HCT116 (cell line): ENCODE data around the gene PAMR1. TPM values are rescaled to one million over a fixed set of nuclear protein-coding genes. Genes with fewer than 3 reads are reported as not detected.
A peak's percentile ranks its signal among the peaks of the same experiment; 100 is the strongest.

Experiments used
- ATAC-seq: fragments of 200-7000 bp; cut with Tn5 transposase; 2 replicates; pipeline ENCODE4 v1.9.1; 2020; ENCODE audit warnings: mild to moderate bottlenecking, moderate library complexity
- BruUV-seq: library from RNA; stranded (reverse); fragments of 400-500 nt; replicated peaks from 2 replicates; lab custom pipeline; 2021; lab: Mats Ljungman, UMichigan
- CTCF ChIA-PET: fragments of 300-600 bp; sonication (Branson Sonifier 250); formaldehyde crosslinking; loops from one replicate; lab custom pipeline; 2021; ENCODE audit warnings: antibody characterized with exemption; lab: Charles Lee
- POLR2A ChIA-PET: fragments of 300-600, 350-600 bp; sonication (Branson Sonifier 250); formaldehyde crosslinking; loops from one replicate; lab custom pipeline; 2021; ENCODE audit warnings: antibody characterized with exemption; lab: Charles Lee
- RAD21 ChIA-PET, 2 experiments: fragments of 300-600 bp; sonication (Branson Sonifier 250); formaldehyde crosslinking; loops; one replicate each; lab custom pipeline; 2023; ENCODE audit warnings: low total read pairs in 2 of 2; ENCODE audit not compliant: uncharacterized antibody in 2 of 2, unreplicated experiment in 2 of 2, low non-redundant PET in 1 of 2; lab: Charles Lee
- DNase-seq: peaks from one replicate; pipeline ENCODE4 v3.0.0-alpha.2; 2010; ENCODE audit warnings: low read depth, low spot score
- H2AFZ ChIP-seq: fragments of 200-600 bp; shearing (Covaris generic), sonication (generic); 2 replicates; pipeline ENCODE4 v1.6.1; 2017; ENCODE audit warnings: low read depth, mixed run types, mixed read lengths, antibody characterized with exemption, low read length; ENCODE audit not compliant: poor library complexity, severe bottlenecking
- H3K27ac ChIP-seq: 2 replicates; pipeline ENCODE4 v1.5.1; 2012; ENCODE audit warnings: low read depth, low read length
- H3K27me3 ChIP-seq: fragments of 200-600 bp; sonication (generic); 2 replicates; pipeline ENCODE4 v1.6.1; 2016; ENCODE audit warnings: mixed run types, low read length, mixed read lengths; ENCODE audit not compliant: insufficient read depth
- H3K36me3 ChIP-seq, 2 experiments: fragments of 200-500 bp in 1 of 2; fragments of 200-600 bp in 1 of 2; sonication (Bioruptor generic) in 1 of 2; sonication (generic) in 1 of 2; 2 replicates each; pipeline versions ENCODE4 v1.5.1 to v1.6.1; 2014 to 2016; ENCODE audit warnings: low read length in 2 of 2, inconsistent platforms in 1 of 2, mixed read lengths in 1 of 2, mixed run types in 1 of 2; ENCODE audit not compliant: insufficient read depth in 2 of 2, control insufficient read depth in 1 of 2
- H3K4me1 ChIP-seq, 2 experiments: fragments of 200-600 bp in 1 of 2; sonication (generic) in 1 of 2; 2 replicates each; pipeline versions ENCODE4 v1.5.1 to v1.6.1; 2012 to 2017; ENCODE audit warnings: low read length in 2 of 2, inconsistent platforms in 1 of 2, mild to moderate bottlenecking in 1 of 2, mixed read lengths in 1 of 2, mixed run types in 1 of 2, moderate library complexity in 1 of 2; ENCODE audit not compliant: insufficient read depth in 2 of 2, control insufficient read depth in 1 of 2
- H3K4me2 ChIP-seq: fragments of 200-600 bp; sonication (generic); 2 replicates; pipeline ENCODE4 v1.6.1; 2017; ENCODE audit warnings: mixed run types, low read length, mixed read lengths
- H3K4me3 ChIP-seq, 2 experiments: fragments of 200-600 bp in 1 of 2; sonication (generic) in 1 of 2; replicated peaks in 1 of 2; 2 replicates each; pipeline ENCODE4 v1.5.1; 2011 to 2016; ENCODE audit warnings: low read length in 2 of 2, control low read depth in 1 of 2, low read depth in 1 of 2, mild to moderate bottlenecking in 1 of 2, mixed read lengths in 1 of 2, mixed run types in 1 of 2
- H3K79me2 ChIP-seq: fragments of 200-600 bp; sonication (generic); 2 replicates; pipeline ENCODE4 v1.6.1; 2017; ENCODE audit warnings: mild to moderate bottlenecking, mixed run types, low read length, moderate library complexity, mixed read lengths; ENCODE audit not compliant: insufficient read depth
- H3K9ac ChIP-seq: fragments of 200-600 bp; sonication (generic); 2 replicates; pipeline ENCODE4 v1.6.1; 2016; ENCODE audit warnings: low read length, mixed read lengths
- H3K9me2 ChIP-seq: fragments of 200-600 bp; sonication (generic), shearing (Covaris generic); 2 replicates; pipeline ENCODE4 v1.6.1; 2017; ENCODE audit warnings: mixed run types, mild to moderate bottlenecking, moderate library complexity; ENCODE audit not compliant: insufficient read depth
- H3K9me3 ChIP-seq, 2 experiments: fragments of 200-500 bp in 1 of 2; fragments of 200-600 bp in 1 of 2; sonication (Bioruptor generic) in 1 of 2; sonication (generic) in 1 of 2; 2 replicates each; pipeline ENCODE4 v1.6.1; 2014 to 2017; ENCODE audit warnings: low read length in 2 of 2, mixed read lengths in 2 of 2, inconsistent platforms in 1 of 2, low read depth in 1 of 2, mild to moderate bottlenecking in 1 of 2, mixed run types in 1 of 2, moderate library complexity in 1 of 2; ENCODE audit not compliant: control insufficient read depth in 1 of 2, insufficient read depth in 1 of 2
- H4K20me1 ChIP-seq: fragments of 200-600 bp; sonication (generic), shearing (Covaris generic); 2 replicates; pipeline ENCODE4 v1.6.1; 2017; ENCODE audit warnings: mixed run types, mild to moderate bottlenecking, moderate library complexity; ENCODE audit not compliant: insufficient read depth
- CEBPB ChIP-seq: IDR thresholded peaks from 2 replicates; pipeline ENCODE4 v1.6.1; 2012; ENCODE audit warnings: low read depth
- EGR1 ChIP-seq: IDR thresholded peaks from 2 replicates; pipeline ENCODE4 v1.6.1; 2012; ENCODE audit warnings: low read depth
- EZH2phosphoT487 ChIP-seq: fragments of 200-600 bp; IDR thresholded peaks from 2 replicates; pipeline ENCODE4 v1.6.1; 2018; ENCODE audit warnings: antibody characterized with exemption, borderline replicate concordance
- POLR2AphosphoS5 ChIP-seq: IDR thresholded peaks from 2 replicates; pipeline ENCODE4 v1.6.1; 2011; ENCODE audit warnings: mild to moderate bottlenecking, low read depth, low read length, moderate library complexity
- RAD21 ChIP-seq: IDR thresholded peaks from 2 replicates; pipeline ENCODE4 v1.6.1; 2012; ENCODE audit warnings: low read depth, mild to moderate bottlenecking
- SIN3A ChIP-seq: IDR thresholded peaks from 2 replicates; pipeline ENCODE4 v1.6.1; 2012; ENCODE audit warnings: low read depth
- SP1 ChIP-seq: IDR thresholded peaks from 2 replicates; pipeline ENCODE4 v1.6.1; 2012; ENCODE audit warnings: low read depth
- ZNF274 ChIP-seq: fragments of 200-500 bp; sonication (Bioruptor generic); IDR thresholded peaks from 2 replicates; pipeline ENCODE4 v1.6.1; 2014; ENCODE audit warnings: mild to moderate bottlenecking, low read depth, low read length, inconsistent platforms
- intact Hi-C: fragments of 100-400 bp; cut with micrococcal nuclease; formaldehyde crosslinking; loops from 2 replicates; pipeline ENCODE4 v1.10.0; 2022
- total RNA-seq: library from RNA; stranded (reverse); gene quantifications from one replicate; pipeline ENCODE4 v1.2.1, GENCODE V29; 2021; ENCODE audit not compliant: unreplicated experiment
- TF ChIP-seq, protein P1 (sequence below), 3 experiments: fragments of 200-600 bp in 1 of 3; sonication (generic) in 1 of 3; IDR thresholded peaks in 2 of 3; conservative IDR thresholded peaks in 1 of 3; 2 replicates each; pipeline ENCODE4 v1.5.1; 2012 to 2017; ENCODE audit warnings: low read depth in 2 of 3, low read length in 2 of 3, antibody characterized with exemption in 1 of 3, borderline replicate concordance in 1 of 3, control low read depth in 1 of 3, mild to moderate bottlenecking in 1 of 3, mixed read lengths in 1 of 3, mixed run types in 1 of 3, moderate library complexity in 1 of 3; ENCODE audit not compliant: insufficient read depth in 1 of 3
- TF ChIP-seq, protein P2 (sequence below): IDR thresholded peaks from 2 replicates; pipeline ENCODE4 v1.6.1; 2012
- TF ChIP-seq, protein P3 (sequence below): IDR thresholded peaks from 2 replicates; pipeline ENCODE4 v1.6.1; 2011; ENCODE audit warnings: mild to moderate bottlenecking, low read length, moderate library complexity; ENCODE audit not compliant: insufficient replicate concordance; ENCODE audit errors: extremely low read depth

The PAMR1 gene
- total RNA-seq, 1 experiment from 2014 or later: not detected

DNA sequence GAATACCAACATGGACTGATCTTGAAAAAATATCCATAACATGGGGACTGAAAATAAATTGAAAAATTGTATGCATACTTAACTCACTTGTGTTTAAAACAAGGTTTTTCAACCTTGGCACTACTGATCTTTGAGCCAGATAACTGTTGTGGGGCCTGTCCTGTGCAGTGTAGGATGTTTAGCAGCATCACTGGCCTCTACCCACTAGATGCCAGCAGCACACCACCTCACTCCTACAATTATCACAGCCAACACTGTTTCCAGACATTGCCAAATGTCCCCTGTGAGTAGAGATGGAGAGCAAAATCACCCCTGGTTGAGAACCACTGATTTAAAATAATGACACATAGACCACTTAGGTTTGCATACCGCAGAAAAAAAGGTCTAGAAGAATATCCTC is 61.1 kb downstream of the PAMR1 start:
- ChIA-PET RAD21 (no interaction called here), POLR2A (no interaction called here), CTCF (no interaction called here)
- no peak overlapping the region for H3K4me2 ChIP-seq
- intact Hi-C loops: no loop called here
- no peaks in the 10 kb centered on the region for H3K79me2 ChIP-seq
- peaks cover 15% of the 10 kb centered on the region for H3K27me3 ChIP-seq
- no peaks in the 10 kb centered on the region for H3K9me2 ChIP-seq
- no peaks in the 10 kb centered on the region for H3K36me3 ChIP-seq
- no peaks in the 10 kb centered on the region for H3K4me1 ChIP-seq
- H3K4me3 ChIP-seq: no peak overlapping the region
- H4K20me1 ChIP-seq: no peaks in the 10 kb centered on the region
- TF ChIP-seq, protein P1, sequence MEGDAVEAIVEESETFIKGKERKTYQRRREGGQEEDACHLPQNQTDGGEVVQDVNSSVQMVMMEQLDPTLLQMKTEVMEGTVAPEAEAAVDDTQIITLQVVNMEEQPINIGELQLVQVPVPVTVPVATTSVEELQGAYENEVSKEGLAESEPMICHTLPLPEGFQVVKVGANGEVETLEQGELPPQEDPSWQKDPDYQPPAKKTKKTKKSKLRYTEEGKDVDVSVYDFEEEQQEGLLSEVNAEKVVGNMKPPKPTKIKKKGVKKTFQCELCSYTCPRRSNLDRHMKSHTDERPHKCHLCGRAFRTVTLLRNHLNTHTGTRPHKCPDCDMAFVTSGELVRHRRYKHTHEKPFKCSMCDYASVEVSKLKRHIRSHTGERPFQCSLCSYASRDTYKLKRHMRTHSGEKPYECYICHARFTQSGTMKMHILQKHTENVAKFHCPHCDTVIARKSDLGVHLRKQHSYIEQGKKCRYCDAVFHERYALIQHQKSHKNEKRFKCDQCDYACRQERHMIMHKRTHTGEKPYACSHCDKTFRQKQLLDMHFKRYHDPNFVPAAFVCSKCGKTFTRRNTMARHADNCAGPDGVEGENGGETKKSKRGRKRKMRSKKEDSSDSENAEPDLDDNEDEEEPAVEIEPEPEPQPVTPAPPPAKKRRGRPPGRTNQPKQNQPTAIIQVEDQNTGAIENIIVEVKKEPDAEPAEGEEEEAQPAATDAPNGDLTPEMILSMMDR (IDR thresholded peaks at IDR 0.05 in 2 of 3, conservative IDR thresholded peaks at IDR 0.05 in 1 of 3; ENCODE audit: borderline replicate concordance in 1 of 3, insufficient read depth in 1 of 3, low read depth in 2 of 3, low read length in 2 of 3): peak; percentile 7 to 30 (median 30); a peak in 4 of 6 replicates
- peak; percentile 46 for TF ChIP-seq RAD21
- no peak for TF ChIP-seq SP1
- H2AFZ ChIP-seq: no peak overlapping the region
- no peak overlapping the region for H3K9ac ChIP-seq
- ATAC-seq: peak; percentile 49; the same call in 1 of the 2 replicates
- no peaks in the 10 kb centered on the region for H3K9me3 ChIP-seq
- no peak overlapping the region for H3K27ac ChIP-seq
- BruUV-seq: no TSS peak
- DNase-seq: no peak

DNA sequence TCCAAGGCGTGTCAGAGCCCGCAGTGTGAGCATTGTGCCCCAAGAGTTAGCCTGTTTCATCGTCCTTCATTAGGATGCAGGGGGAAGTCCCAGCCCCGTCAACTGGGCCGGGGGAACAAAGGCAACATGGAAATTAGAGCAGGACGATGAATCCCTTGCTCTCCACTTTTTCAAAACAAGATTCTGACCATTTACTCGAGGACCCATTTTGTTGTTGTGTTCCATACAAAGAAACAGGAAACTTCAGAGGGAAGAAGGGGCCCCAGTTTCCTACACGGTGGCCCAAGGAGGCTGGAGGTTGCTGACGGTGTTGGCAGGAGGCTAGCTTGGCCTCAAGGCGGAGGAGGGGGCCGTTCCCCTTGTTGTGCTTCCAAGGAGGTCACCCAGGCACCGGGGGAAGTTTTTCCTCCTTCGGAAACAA is 62.1 kb downstream of the PAMR1 start:
- intact Hi-C loops: no loop called here
- no peak overlapping the region for H2AFZ ChIP-seq
- H3K9me3 ChIP-seq: no peaks in the 10 kb centered on the region
- POLR2A ChIA-PET: no interaction called here
- H4K20me1 ChIP-seq: no peaks in the 10 kb centered on the region
- RAD21 ChIA-PET: no interaction called here
- H3K79me2 ChIP-seq: no peaks in the 10 kb centered on the region
- ATAC-seq: no peak
- no peak overlapping the region for H3K9ac ChIP-seq
- TF ChIP-seq EGR1 (no peak), CEBPB (no peak), EZH2phosphoT487 (no peak), POLR2AphosphoS5 (no peak), ZNF274 (no peak), SIN3A (no peak)
- TF ChIP-seq, protein P2, sequence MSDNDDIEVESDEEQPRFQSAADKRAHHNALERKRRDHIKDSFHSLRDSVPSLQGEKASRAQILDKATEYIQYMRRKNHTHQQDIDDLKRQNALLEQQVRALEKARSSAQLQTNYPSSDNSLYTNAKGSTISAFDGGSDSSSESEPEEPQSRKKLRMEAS: no peak
- TF ChIP-seq, protein P3, sequence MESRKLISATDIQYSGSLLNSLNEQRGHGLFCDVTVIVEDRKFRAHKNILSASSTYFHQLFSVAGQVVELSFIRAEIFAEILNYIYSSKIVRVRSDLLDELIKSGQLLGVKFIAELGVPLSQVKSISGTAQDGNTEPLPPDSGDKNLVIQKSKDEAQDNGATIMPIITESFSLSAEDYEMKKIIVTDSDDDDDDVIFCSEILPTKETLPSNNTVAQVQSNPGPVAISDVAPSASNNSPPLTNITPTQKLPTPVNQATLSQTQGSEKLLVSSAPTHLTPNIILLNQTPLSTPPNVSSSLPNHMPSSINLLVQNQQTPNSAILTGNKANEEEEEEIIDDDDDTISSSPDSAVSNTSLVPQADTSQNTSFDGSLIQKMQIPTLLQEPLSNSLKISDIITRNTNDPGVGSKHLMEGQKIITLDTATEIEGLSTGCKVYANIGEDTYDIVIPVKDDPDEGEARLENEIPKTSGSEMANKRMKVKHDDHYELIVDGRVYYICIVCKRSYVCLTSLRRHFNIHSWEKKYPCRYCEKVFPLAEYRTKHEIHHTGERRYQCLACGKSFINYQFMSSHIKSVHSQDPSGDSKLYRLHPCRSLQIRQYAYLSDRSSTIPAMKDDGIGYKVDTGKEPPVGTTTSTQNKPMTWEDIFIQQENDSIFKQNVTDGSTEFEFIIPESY: no peak
- BruUV-seq: no TSS peak
- no peaks in the 10 kb centered on the region for H3K36me3 ChIP-seq
- H3K27ac ChIP-seq: no peak overlapping the region
- H3K4me1 ChIP-seq: no peaks in the 10 kb centered on the region
- peaks cover 22% of the 10 kb centered on the region for H3K27me3 ChIP-seq
- no peak overlapping the region for H3K4me3 ChIP-seq
- CTCF ChIA-PET: no interaction called here
- DNase-seq: no peak
- H3K9me2 ChIP-seq: no peaks in the 10 kb centered on the region
- no peak overlapping the region for H3K4me2 ChIP-seq
